Activated CD8-positive, alpha-beta memory T cell treated with anti-CD3 and anti-CD28 coated beads, Interleukin-2, amount 50 U/mL, for 1 hour (primary cell): Measurements from ENCODE around the gene BCKDK.
A peak's percentile ranks its signal among the peaks of the same experiment; 100 is the strongest.

Experiments used
- DNase-seq: peaks from one replicate; pipeline ENCODE4 v3.0.0-alpha.2; 2020; ENCODE audit errors: extremely low read depth

Gene BCKDK

GRCh38 chr16:31108035-31108793 lies at the start of gene BCKDK:
TSS of gene BCKDK (plus strand) at chr16:31108386. CDS start at chr16:31109224, 838 bp downstream.
- no peak for DNase-seq

GRCh38 chr16:31061126-31061812 lies 46.9 kb upstream of the BCKDK start:
- no peak for DNase-seq

GRCh38 chr16:31061813-31062440 lies 46.3 kb upstream of the BCKDK start:
- DNase-seq: no peak

- no peak for DNase-seq
These were observed 44.7 kb upstream of the BCKDK start for GRCh38 chr16:31063495-31063842.

GRCh38 chr16:31063843-31064611 lies 44.2 kb upstream of the BCKDK start:
- DNase-seq: no peak

- DNase-seq: no peak
These were observed 43.2 kb upstream of the BCKDK start for GRCh38 chr16:31064882-31065461.

- DNase-seq: no peak
These were observed 40.8 kb upstream of the BCKDK start for GRCh38 chr16:31067342-31067741.

- no peak for DNase-seq
These were observed 36.3 kb upstream of the BCKDK start for GRCh38 chr16:31071861-31072260.

GRCh38 chr16:31072540-31073141 lies 35.5 kb upstream of the BCKDK start:
- DNase-seq: no peak

GRCh38 chr16:31073142-31073969 lies 34.8 kb upstream of the BCKDK start:
- DNase-seq: peak; percentile 45

GRCh38 chr16:31073970-31074813 lies 34.0 kb upstream of the BCKDK start, which contains the start of the genes ZNF646 and ZNF668:
TSS of gene ZNF646 (plus strand) at chr16:31074422. CDS start at chr16:31076325, 1,903 bp downstream.
TSS of gene ZNF668 (minus strand) at chr16:31074240. CDS start at chr16:31064459, 9,781 bp downstream.
- DNase-seq: peak; percentile 98

- DNase-seq: no peak
These were observed 33.4 kb upstream of the BCKDK start for GRCh38 chr16:31074814-31075183.

- no peak for DNase-seq
These were observed 31.9 kb upstream of the BCKDK start for GRCh38 chr16:31076319-31076718.

- no peak for DNase-seq
These were observed 31.2 kb upstream of the BCKDK start for GRCh38 chr16:31077024-31077423.

- DNase-seq: no peak
These were observed 30.4 kb upstream of the BCKDK start for GRCh38 chr16:31077592-31078396.

- DNase-seq: no peak
These were observed 29.4 kb upstream of the BCKDK start for GRCh38 chr16:31078597-31079341.

- DNase-seq: no peak
These were observed 28.7 kb upstream of the BCKDK start for GRCh38 chr16:31079342-31079944.
